Common myeloid progenitor, CD34-positive (primary cell): Measurements from ENCODE around the gene LYZL6.

ENCODE experiments used
- CTCF ChIA-PET: fragments of 350-600 bp; sonication (Branson Sonifier 250); formaldehyde crosslinking; loops from one replicate; lab custom pipeline; 2021; ENCODE audit warnings: antibody characterized with exemption; lab: Charles Lee
- POLR2A ChIA-PET: fragments of 350-600 bp; sonication (Branson Sonifier 250); formaldehyde crosslinking; loops from one replicate; lab custom pipeline; 2021; ENCODE audit warnings: antibody characterized with exemption; lab: Charles Lee
- DNase-seq, 3 donors: peaks; one replicate each; pipeline versions ENCODE4 v3.0.0 to v3.0.0-alpha.2; 2013
- H3K27ac ChIP-seq, 2 experiments: 1 replicate in 1 of 2; 2 replicates in 1 of 2; pipeline ENCODE4 v1.7.0; 2013; ENCODE audit warnings: inconsistent platforms in 2 of 2, low read length in 2 of 2, mild to moderate bottlenecking in 2 of 2, low read depth in 1 of 2, moderate library complexity in 1 of 2; ENCODE audit not compliant: severe bottlenecking in 2 of 2, insufficient read depth in 1 of 2, poor library complexity in 1 of 2
- H3K27me3 ChIP-seq, 5 experiments: replicated peaks in 2 of 5; 1 replicate in 3 of 5; 2 replicates in 2 of 5; pipeline versions ENCODE4 v1.6.1 to v1.7.0; 2013; ENCODE audit warnings: low read length in 4 of 5, mild to moderate bottlenecking in 2 of 5, moderate library complexity in 2 of 5, inconsistent platforms in 1 of 5; ENCODE audit not compliant: insufficient read depth in 5 of 5, control insufficient read depth in 4 of 5
- H3K36me3 ChIP-seq, 4 experiments: 1 replicate in 2 of 4; 2 replicates in 2 of 4; pipeline versions ENCODE4 v1.6.1 to v1.7.0; 2013; ENCODE audit warnings: low read length in 3 of 4, control low read depth in 1 of 4, mild to moderate bottlenecking in 1 of 4; ENCODE audit not compliant: control insufficient read depth in 4 of 4, insufficient read depth in 4 of 4
- H3K4me1 ChIP-seq, 4 experiments: 1 replicate in 3 of 4; 2 replicates in 1 of 4; pipeline versions ENCODE4 v1.6.1 to v1.7.1; 2013; ENCODE audit warnings: low read length in 3 of 4, mild to moderate bottlenecking in 3 of 4, control low read depth in 1 of 4, inconsistent platforms in 1 of 4, moderate library complexity in 1 of 4; ENCODE audit not compliant: control insufficient read depth in 4 of 4, insufficient read depth in 4 of 4; ENCODE audit errors: control extremely low read depth in 1 of 4
- H3K4me3 ChIP-seq, 7 experiments: 1 replicate in 4 of 7; 2 replicates in 3 of 7; pipeline versions ENCODE4 v1.5.1 to v1.7.0; 2013; ENCODE audit warnings: mild to moderate bottlenecking in 7 of 7, low read length in 6 of 7, moderate library complexity in 6 of 7, inconsistent platforms in 2 of 7, low read depth in 2 of 7, control low read depth in 1 of 7; ENCODE audit not compliant: insufficient read depth in 4 of 7, control insufficient read depth in 1 of 7; ENCODE audit errors: extremely low read depth in 1 of 7
- H3K9me3 ChIP-seq, 5 experiments: 1 replicate in 4 of 5; 2 replicates in 1 of 5; pipeline versions ENCODE4 v1.6.1 to v1.7.1; 2013; ENCODE audit warnings: low read length in 4 of 5, mild to moderate bottlenecking in 2 of 5, inconsistent platforms in 1 of 5, low read depth in 1 of 5, moderate library complexity in 1 of 5; ENCODE audit not compliant: control insufficient read depth in 4 of 5, insufficient read depth in 2 of 5; ENCODE audit errors: control extremely low read depth in 1 of 5
- WGBS: methylation state at CpG from one replicate; pipeline ENCODE4 v1.1.5; 2013; ENCODE audit not compliant: insufficient coverage; 5-methylcytosine and 5-hydroxymethylcytosine counted together

LYZL6 gene

DNA sequence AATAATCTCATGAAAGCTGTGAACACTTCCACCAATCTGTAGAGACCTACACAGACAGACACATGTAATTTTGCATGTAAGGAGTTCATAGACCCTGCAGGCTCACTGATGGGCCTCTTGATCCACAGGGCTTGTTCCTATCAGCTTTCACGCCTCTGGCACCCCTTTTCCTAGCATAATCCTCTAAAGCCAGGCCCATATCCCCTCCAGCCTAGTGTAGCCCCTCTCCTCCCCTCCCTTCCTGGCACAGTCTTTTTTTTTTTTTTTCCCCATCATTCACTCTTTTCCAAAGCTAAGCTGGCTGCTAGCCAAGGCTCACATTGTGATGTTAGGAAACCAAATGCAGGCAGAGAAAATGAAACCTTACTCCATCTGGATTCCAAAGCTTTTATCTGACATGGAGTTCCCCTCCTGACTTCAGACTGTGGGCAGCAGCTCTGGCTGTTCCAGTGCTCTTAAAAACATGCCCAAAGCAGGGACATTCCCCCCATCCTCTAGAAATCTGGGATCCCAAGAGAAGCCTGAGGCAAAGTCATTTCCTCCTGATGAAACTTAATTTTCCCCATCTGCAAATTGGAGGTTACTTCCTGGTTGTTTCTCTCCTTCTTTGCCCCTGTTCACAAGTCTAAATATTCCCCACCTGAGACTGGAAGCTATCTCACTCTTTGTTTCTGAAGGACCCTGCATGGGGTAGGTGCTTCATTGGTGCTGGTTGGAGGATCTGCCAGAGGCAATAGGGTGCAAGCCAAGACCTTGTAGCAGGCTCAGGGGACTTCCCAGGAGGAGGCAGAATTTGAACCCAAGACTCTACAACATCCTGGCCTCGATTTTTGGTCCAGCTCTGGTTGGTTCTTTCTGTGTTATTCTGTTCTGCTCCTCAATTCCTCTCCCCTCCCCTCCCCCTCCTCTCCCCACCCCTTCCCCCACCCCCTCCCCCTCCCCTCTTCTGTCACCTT lies 53.4 kb downstream of the LYZL6 start:
- H3K27ac ChIP-seq: no peak overlapping the region

DNA sequence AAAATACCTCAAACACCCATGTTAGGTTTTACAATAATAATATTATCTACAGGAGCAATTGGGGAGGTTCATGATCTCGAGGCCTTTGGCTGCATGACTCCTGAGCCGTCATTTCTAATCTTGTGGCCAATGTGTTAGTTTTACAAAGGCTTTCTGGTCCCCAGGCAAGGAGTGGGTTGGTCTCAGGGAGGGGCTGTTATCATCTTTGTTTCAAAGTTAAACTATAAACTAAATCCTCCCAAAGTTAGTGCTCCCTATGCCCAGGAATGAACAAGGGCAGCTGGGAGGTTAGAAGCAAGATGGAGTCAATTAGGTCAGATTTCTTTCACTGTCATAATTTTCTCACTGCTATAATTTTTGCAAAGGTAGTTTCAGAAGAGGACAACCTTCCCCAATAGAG lies 54.3 kb downstream of the LYZL6 start:
- WGBS: 100% methylated on average over 2 of the region's 2 CpGs
- Histone ChIP-seq H3K4me1 (peaks cover 0 to 8% (median 4%) of the 10 kb centered on the region in 4 experiments), H3K27me3 (no peaks in the 10 kb centered on the region), H3K36me3 (no peaks in the 10 kb centered on the region), H3K27ac (no peak overlapping the region), H3K4me3 (no peak overlapping the region), H3K9me3 (no peaks in the 10 kb centered on the region)
- no peak for DNase-seq
- ChIA-PET POLR2A (interaction anchor here (0.8 kb wide), 1 partner anchor 243 kb away, joined by 3 read pairs; no protein-coding TSS in a partner anchor), CTCF (interaction anchor here (0.9 to 1.7 kb wide), 3 partner anchors 13 to 41 kb away, joined by 3 to 4 read pairs (median 4); no protein-coding TSS in a partner anchor)

More for the DNA sequence above, 53.4 kb downstream of the LYZL6 start:
- no peak for DNase-seq
- H3K27me3 ChIP-seq: no peaks in the 10 kb centered on the region
- no peaks in the 10 kb centered on the region for H3K36me3 ChIP-seq
- no CpG with 5 or more reads among the region's 2 CpGs for WGBS
- H3K4me3 ChIP-seq: no peak overlapping the region
- H3K4me1 ChIP-seq: peaks cover 0 to 9% (median 5%) of the 10 kb centered on the region in 4 experiments
- no peaks in the 10 kb centered on the region for H3K9me3 ChIP-seq
- CTCF ChIA-PET: interaction anchor here (1.7 kb wide), 1 partner anchor 42 kb away, joined by 4 read pairs; no protein-coding TSS in a partner anchor
- POLR2A ChIA-PET: interaction anchor here (0.8 kb wide), 1 partner anchor 242 kb away, joined by 3 read pairs; no protein-coding TSS in a partner anchor
